Stomach (tissue), 9 donors: ENCODE data around the gene FAIM2. TPM values are rescaled to one million over a fixed set of nuclear protein-coding genes. Genes with fewer than 3 reads are reported as not detected.

Experiments
- DNase-seq, 2 donors: peaks; one replicate each; pipeline versions ENCODE4 v3.0.0 to v3.0.0-alpha.2; 2013 to 2019
- H3K27ac ChIP-seq, 5 donors: fragments of 200-600 bp in 4 of 5; sonication (generic) in 4 of 5; one replicate each; pipeline ENCODE4 v1.5.1; 2013 to 2019; ENCODE audit warnings: mild to moderate bottlenecking in 1 of 5, moderate library complexity in 1 of 5
- H3K27me3 ChIP-seq, 3 donors: fragments of 200-600 bp; sonication (generic); one replicate each; pipeline ENCODE4 v1.5.1; 2017 to 2019; ENCODE audit warnings: mixed run types in 1 of 3
- H3K36me3 ChIP-seq, 4 donors: fragments of 200-600 bp; sonication (generic); 1 replicate in 3 of 4; 2 replicates in 1 of 4; pipeline ENCODE4 v1.5.1; 2016 to 2019
- H3K4me1 ChIP-seq, 4 donors: fragments of 200-600 bp; sonication (generic); one replicate each; pipeline ENCODE4 v1.5.1; 2016 to 2019
- H3K4me3 ChIP-seq, 4 donors: fragments of 200-600 bp; sonication (generic) in 3 of 4; one replicate each; pipeline ENCODE4 v1.5.1; 2016 to 2019; ENCODE audit warnings: mild to moderate bottlenecking in 1 of 4
- H3K9me3 ChIP-seq, 4 donors: fragments of 200-600 bp; sonication (generic); one replicate each; pipeline ENCODE4 v1.5.1; 2016 to 2019
- CTCF ChIP-seq, 7 experiments: fragments of 450-650 bp in 4 of 7; fragments of 200-600 bp in 3 of 7; sonication (generic) in 3 of 7; IDR thresholded peaks; one replicate each; pipeline ENCODE4 v1.5.1; 2016 to 2019; ENCODE audit warnings: antibody characterized with exemption in 7 of 7, control low read depth in 2 of 7, mild to moderate bottlenecking in 1 of 7
- EP300 ChIP-seq: sonication (generic); formaldehyde crosslinking; IDR thresholded peaks from one replicate; pipeline ENCODE4 v1.6.1; 2017; ENCODE audit warnings: antibody characterized with exemption
- POLR2A ChIP-seq, 4 donors: fragments of 450-650 bp; IDR thresholded peaks; one replicate each; pipeline ENCODE4 v1.6.1; 2016; ENCODE audit warnings: antibody characterized with exemption in 4 of 4, control low read depth in 2 of 4, mild to moderate bottlenecking in 1 of 4, moderate library complexity in 1 of 4
- POLR2AphosphoS5 ChIP-seq, 3 donors: sonication (generic); formaldehyde crosslinking; IDR thresholded peaks; one replicate each; pipeline ENCODE4 v1.6.1; 2016; ENCODE audit warnings: antibody characterized with exemption in 3 of 3
- WGBS, 5 donors: extraction: QIAGEN DNeasy Blood & Tissue Kit in 3 of 5; methylation state at CpG; one replicate each; pipeline versions ENCODE4 v1.1.5 to v1.1.7; 2013 to 2018; 5-methylcytosine and 5-hydroxymethylcytosine counted together
- intact Hi-C: fragments of 100-400 bp; cut with DNase I; formaldehyde crosslinking; loops from one replicate; pipeline ENCODE4 v1.15.1; 2023; ENCODE audit warnings: low total_unique reads
- polyA plus RNA-seq, 3 donors: library from polyadenylated mRNA; stranded (reverse); fragments of 200-250 nt; gene quantifications; one replicate each; pipeline ENCODE4 v1.2.3, GENCODE V29; 2013
- total RNA-seq, 5 donors: library from RNA; depleted of rRNA; stranded (reverse); fragments of >200 nt; gene quantifications; one replicate each; pipeline versions ENCODE4 v1.1.0 to v1.2.3, GENCODE V29; 2014 to 2016
- donor health status: healthy with polysubstance abuse.
- donor health status: Bipolar disorder and iron deficiency.
- donor health status: healthy.

FAIM2 gene
- total and polyA plus RNA-seq, 8 donors: 1.1 to 44.6 (median 2.0) TPM

DNA sequence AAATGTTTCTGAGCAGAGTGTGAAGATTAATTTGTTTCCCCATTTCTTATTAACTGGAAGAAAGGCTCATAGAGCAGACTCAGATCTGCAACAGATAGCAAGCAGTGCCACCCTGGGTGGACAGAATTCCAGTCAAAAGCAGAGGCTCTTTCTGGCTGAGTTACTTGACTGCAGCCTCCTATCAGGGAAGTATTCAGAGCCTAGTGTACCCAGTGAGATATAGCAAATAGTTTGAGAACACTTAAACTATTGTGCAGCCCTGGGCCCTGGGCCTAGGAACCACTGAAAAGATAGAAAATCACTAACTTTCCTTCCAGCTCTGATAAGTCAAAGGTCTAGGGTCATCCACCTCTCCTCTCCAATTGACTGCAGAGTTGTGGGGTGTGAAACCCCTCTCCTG lies 35.6 kb upstream of the FAIM2 start:
- H3K27ac ChIP-seq: peak overlapping the region in 2 of 5 donors; percentile 21 to 46
- no peaks in the 10 kb centered on the region for H3K36me3 ChIP-seq
- intact Hi-C loops: no loop called here
- peaks cover 0 to 14% (median 9%) of the 10 kb centered on the region in 4 donors for H3K4me1 ChIP-seq
- H3K27me3 ChIP-seq: no peaks in the 10 kb centered on the region
- H3K4me3 ChIP-seq: no peak overlapping the region
- no peaks in the 10 kb centered on the region for H3K9me3 ChIP-seq
- TF ChIP-seq EP300: no peak
- no peak for TF ChIP-seq POLR2A (IDR thresholded peaks at IDR 0.05)
- no peak for TF ChIP-seq CTCF (IDR thresholded peaks at IDR 0.05)
- no peak for TF ChIP-seq POLR2AphosphoS5 (IDR thresholded peaks at IDR 0.05)
- no peak for DNase-seq

DNA sequence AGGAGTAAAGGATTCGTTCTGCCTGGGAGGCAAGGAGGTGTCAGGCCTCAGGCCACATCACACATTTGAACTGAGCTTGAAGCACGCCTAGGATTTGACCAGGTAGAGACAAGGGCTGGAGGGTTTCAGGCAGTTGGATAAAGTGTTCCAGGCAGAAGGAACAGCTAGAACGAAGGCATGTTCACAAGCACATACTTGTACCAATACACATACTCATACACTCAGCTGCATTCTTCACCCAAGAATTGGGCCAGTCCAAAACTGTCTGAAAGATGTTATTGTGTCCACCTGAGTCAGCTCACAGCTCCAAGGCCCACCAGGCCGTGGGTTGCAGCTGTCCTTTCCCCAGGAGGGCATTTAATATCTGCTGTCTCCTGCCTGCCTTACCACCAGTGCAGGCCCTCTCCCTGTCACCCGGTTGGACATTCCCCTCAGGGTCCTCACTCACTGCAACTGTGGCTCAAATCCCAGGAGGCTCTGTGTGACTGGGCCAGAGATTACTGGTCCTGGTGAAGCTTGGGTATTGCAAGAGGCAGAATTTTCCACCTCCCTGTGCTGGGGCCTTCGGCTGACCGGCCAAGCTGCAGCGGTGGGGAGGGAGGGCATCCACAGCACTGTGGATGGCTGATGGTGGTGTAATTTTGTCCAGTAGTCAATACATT lies 34.1 kb upstream of the FAIM2 start:
- DNase-seq: no peak
- no peaks in the 10 kb centered on the region for H3K27me3 ChIP-seq
- H3K4me1 ChIP-seq: peaks cover 0 to 14% (median 5%) of the 10 kb centered on the region in 4 donors
- H3K36me3 ChIP-seq: no peaks in the 10 kb centered on the region
- TF ChIP-seq POLR2A (IDR thresholded peaks at IDR 0.05) (no peak), POLR2AphosphoS5 (IDR thresholded peaks at IDR 0.05) (no peak), CTCF (IDR thresholded peaks at IDR 0.05) (no peak), EP300 (no peak)
- intact Hi-C loops: no loop called here
- 76 to 89% (median 83%) methylated on average over 7 to 8 of the region's 8 CpGs for WGBS, 5 donors
- H3K4me3 ChIP-seq: no peak overlapping the region
- H3K9me3 ChIP-seq: no peaks in the 10 kb centered on the region
- no peak overlapping the region for H3K27ac ChIP-seq

GRCh38 chr12:49936925-49937324 lies 33.2 kb upstream of the FAIM2 start:
- TF ChIP-seq POLR2A (IDR thresholded peaks at IDR 0.05) (no peak), POLR2AphosphoS5 (IDR thresholded peaks at IDR 0.05) (no peak), EP300 (no peak), CTCF (IDR thresholded peaks at IDR 0.05) (no peak)
- DNase-seq: no peak
- Histone ChIP-seq H3K27me3 (no peaks in the 10 kb centered on the region), H3K4me1 (peaks cover 0 to 14% (median 4%) of the 10 kb centered on the region in 4 donors), H3K27ac (no peak overlapping the region), H3K4me3 (no peak overlapping the region), H3K9me3 (no peaks in the 10 kb centered on the region), H3K36me3 (no peaks in the 10 kb centered on the region)
- intact Hi-C loops: no loop called here
- WGBS, 5 donors: 56 to 66% (median 58%) methylated on average over 3 of the region's 3 CpGs

- Histone ChIP-seq H3K27me3 (peaks cover 0 to 3% (median 0%) of the 10 kb centered on the region in 3 donors), H3K4me3 (no peak overlapping the region), H3K36me3 (no peaks in the 10 kb centered on the region), H3K4me1 (peaks cover 0 to 12% (median 1%) of the 10 kb centered on the region in 4 donors), H3K9me3 (no peaks in the 10 kb centered on the region), H3K27ac (no peak overlapping the region)
- 88 to 96% (median 92%) methylated on average over 3 of the region's 3 CpGs for WGBS, 5 donors
- no peak for TF ChIP-seq CTCF (IDR thresholded peaks at IDR 0.05)
- no peak for TF ChIP-seq POLR2A (IDR thresholded peaks at IDR 0.05)
- no peak for TF ChIP-seq POLR2AphosphoS5 (IDR thresholded peaks at IDR 0.05)
- TF ChIP-seq EP300: no peak
- DNase-seq: no peak
- intact Hi-C loops: no loop called here
Measured at GRCh38 chr12:49934505-49934904, 30.8 kb upstream of the FAIM2 start.
